Activated CD4-positive, alpha-beta T cell treated with anti-CD3 and anti-CD28 coated beads for 48 hours (primary cell): ENCODE results near the gene MOB2.

Experiments used
- DNase-seq: peaks from one replicate; pipeline ENCODE4 v3.0.0-alpha.2; 2020

MOB2 gene

DNA sequence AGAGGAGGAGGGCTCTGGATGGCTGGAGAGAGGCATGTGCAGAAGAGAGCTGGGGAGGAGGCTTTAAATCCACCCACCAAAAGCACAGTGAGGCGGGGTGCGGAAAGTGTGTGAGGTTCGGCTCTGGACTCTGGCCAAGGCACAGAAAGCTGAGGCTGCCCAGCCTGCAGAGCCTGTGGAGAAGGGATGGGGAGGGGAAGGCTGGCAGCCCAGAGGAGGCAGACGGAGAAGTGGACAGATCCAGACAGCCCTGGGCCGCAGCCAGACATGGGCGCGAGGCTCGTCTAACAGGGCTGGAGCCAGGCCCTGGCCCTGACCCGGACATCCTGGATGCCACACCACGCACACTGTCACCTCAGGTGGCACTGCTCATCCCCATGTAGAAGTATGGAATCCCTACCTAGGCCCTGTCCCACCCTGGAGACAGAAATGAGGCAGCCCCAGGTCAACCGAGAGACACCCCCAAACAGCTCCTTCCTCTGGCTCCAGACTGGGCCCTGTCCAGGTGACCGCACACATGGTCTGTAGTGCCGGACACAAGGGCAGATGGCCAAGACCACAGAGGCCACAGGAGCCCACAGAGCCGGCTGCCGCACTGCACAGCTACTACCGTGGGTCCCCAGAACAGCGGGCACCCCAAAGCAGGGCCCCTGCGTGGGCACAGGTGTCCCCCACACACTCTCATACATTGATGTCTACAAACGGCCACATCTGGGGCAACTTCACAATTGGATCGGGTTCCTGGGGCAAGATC, 16.6 kb upstream of the MOB2 start:
- no peak for DNase-seq

DNA sequence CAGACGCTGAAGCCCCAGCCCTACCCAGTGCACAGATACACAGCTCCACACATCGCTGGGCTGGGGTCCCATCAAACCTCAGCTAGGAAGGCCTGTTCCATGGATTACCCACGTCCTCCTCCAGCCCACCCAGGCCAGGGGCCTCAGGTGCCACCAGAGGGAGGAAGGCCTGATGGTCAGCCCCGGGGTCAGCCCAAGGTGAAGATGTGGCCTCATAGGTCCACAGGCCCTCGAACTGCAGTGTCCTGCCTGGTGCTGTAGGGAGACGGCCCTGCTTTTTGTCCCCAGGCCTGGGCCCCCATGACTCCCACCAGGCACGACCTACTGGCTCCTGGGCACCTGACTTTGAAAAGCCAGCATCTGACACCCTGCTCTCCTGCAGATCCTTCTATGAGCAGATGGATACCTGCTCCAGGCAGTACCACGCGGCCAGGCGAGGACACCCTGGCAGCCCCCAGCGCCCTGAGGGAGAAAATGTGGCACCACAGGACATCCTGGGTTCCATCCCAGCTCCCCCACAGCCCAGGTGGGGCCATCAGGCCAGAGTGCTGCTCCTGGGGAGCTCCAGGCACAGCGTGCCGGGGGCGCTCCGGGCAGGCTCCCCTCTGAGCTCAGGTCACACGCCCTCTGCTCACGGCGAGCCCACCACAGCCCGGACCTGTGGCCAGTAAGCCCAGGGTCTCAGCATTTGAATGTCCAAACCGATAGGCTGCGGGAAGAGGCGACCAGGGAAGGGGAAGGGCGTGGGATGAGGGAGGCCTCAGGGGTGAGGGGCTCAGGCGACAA, 15.8 kb upstream of the MOB2 start:
- no peak for DNase-seq

DNA sequence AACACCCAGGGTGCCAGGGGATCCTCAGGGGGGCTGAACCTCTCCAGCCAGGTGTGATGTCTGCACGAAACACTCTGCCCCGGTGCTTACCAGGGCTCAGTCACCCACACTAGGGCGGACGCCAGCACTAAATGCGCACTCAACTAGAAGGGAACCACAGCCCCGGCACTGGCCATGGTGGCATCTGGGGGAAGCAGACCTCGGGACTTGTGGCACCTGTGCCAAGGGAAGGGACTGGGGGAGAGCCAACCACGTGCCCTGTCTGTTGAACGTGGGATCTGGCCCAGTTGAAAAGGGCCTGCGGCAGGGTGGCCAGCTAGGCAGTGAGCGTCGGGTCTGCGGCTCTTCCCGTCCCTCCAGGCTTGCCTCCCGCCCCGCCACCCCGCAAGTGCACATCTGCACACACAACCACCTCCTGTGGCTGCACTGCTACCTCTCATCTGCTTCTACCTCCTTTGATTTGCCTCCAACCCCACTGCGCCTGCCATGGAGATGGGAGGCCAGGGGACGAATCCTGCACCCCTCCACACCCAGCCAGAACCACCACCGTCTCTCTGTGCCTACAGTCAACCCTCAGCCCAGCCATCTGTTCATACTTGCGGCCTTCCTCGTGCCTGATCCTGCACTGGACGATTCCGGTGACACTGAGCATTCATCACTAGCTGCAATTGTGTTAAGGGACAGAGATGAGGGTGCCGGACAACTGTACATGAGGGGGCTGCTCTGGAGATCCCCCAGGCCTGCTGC, 15.0 kb upstream of the MOB2 start:
- DNase-seq = no peak

DNA sequence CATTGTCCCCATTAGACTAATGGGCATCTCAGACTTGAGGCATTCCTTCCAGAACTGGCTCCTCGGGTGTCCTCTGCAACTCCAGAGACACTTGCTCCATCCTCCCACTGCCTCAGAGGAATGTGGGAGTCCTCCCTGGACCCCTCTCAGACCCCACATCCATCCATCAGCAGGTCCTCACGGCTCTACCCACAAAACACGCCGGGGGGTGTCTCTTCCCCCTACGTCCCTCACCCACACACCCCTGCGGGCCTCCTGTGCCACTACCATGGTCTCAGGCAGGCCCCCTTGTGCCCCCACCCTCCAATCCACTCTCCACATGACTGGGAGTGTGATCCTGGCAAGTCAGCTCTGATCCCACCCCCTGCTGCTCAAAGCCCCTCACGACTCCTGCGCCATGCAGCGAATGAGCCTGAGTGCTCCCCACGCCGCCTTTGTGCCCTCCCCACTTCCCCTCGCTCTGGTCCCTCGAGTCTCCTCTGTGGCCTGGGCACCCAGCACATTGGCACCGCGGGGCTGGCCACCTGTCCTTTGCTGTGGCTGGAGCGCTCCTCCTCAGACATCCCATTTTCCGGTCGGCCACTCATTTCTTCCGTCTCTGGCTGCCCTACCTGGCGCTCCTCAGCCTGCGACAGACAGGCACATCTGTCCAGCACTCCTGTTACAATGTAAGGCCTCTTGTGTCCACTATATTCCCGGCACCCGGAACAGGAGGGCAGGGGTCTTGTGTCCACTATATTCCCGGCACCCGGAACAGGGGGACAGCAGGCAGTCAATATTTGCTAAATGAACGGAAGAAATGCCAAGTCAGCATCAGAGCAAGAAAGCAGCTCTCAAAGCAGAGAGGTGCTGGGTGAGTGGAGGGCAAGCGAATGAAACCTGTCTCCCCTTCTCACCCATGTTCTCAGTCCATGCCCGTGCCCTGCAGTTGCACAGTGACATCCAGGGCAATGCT, 14.2 kb upstream of the MOB2 start:
- no peak for DNase-seq

DNA sequence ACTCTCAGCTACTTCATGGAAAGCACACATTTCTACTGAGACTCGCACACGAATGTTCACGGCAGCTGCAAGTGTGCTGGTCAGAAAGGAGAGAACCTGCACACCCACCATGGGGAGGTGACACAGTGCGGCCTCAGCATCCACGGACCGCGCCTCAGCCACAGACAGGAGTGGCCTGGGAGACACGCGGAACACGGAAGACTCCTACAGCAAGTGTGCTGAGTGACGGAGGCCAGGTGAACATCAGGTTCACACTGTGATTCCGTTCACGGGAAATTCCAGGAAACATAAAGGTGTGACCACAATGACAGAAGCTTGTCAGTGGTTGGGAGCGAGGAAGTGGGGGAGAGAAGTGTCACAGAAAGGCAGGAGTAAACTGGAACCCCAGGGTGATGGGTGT, 13.3 kb upstream of the MOB2 start:
- DNase-seq = no peak

DNA sequence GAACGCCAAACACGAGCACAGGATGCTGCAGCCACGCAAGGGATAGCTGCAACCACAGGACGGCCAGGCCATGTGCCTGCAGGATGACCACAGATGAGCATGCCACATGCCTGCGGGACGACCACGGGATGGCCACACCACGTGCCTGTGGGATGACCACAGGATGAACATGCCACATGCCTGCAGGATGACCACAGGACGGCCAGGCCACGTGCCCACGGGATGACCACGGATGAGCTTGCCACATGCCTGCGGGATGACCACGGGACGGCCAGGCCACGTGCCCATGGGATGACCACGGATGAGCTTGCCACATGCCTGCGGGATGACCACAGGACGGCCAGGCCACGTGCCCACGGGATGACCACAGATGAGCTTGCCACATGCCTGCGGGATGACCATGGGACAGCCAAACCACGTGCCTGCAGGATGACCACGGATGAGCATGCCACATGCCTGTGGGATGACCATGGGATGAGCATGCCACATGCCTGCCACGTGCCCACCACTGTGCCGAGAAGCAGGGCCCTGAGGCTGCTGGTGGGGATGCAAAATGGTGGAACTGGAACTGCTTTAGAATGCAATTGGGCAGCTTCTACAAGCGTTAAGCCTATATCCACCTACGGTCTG, 12.8 kb upstream of the MOB2 start:
- no peak for DNase-seq

DNA sequence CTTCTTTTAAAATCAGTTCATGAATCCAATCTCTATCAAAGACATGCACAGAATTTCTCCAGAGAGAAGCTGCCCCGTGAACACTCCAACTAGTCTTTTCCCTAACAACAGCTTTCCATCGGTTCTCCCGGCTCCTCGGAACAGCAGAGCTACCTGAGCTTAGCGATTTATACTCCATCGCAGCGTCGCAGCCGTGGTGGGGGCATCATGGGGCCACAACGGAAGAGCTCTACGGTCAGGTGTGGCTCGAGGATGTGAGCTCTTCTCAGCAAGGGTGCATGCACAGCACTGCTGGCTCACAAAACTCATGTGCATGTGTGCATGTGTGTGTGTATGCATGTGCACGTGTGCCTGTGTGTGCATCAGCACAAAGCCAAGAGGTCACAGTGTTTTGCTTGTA, 11.7 kb upstream of the MOB2 start:
- DNase-seq = no peak

DNA sequence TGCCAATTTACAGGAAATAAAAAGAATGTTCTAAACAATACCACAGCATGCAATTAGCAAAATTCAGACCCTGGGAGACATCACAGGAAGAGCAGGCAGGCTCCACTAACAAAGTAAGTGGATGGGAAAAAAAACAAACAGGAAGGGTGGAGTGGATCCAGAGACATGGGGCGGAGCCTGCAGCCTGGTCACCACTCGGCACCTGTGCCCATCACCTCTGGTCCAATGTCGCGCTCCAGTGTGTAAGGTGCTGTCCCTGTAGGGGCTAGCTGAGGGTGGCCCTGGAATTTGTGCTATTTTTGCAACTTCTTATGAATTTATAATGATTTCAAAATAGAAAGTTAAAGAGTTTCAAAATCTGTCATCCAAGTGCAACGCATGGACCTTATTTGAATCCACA, 11.0 kb upstream of the MOB2 start:
- DNase-seq = no peak

DNA sequence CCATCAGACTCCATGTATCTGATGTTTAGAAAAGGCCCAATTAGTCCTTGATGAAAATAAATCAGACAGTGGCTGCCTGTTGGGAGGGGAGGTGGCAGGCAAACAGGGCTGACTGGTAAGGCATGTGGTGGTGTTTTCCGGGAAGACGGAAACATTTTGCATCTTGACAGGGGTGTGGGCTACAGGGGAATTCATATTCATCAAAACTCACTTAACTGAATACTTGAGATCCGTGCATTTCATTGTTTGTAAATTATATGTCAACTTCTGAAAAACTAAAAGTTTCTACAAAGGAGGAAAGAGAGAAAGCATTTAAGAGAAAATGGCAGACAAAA, 10.1 kb upstream of the MOB2 start:
- DNase-seq = no peak

DNA sequence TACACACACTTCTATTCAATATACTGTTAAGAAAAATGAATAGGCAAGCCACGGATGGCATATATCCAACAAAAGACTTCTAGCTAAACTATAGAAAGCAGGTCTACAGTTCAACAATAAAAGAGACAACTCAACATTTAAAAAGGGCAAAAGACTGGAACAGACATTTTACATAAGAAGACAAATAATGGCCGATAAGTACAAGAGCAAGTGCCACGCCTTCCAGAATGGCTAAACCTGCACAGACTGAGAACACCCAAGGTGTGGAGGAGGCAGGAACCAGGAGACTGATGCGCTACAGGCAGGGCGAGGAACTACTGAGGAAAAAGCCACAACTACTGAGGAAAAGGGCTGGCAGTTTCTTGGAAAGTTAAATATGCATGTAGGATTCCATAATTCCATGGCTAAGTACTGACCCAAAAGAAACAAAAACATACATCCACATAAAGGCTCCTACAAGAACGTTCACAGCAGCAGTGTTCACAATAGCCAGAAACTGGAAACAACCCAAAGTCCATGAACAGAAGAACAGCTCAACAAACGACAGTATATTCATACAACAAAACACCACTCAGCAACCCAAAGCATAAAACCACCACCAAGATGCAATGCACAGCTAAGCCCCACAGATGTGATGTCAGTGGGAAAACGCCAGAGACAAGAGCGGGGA, 9.6 kb upstream of the MOB2 start:
- no peak for DNase-seq

DNA sequence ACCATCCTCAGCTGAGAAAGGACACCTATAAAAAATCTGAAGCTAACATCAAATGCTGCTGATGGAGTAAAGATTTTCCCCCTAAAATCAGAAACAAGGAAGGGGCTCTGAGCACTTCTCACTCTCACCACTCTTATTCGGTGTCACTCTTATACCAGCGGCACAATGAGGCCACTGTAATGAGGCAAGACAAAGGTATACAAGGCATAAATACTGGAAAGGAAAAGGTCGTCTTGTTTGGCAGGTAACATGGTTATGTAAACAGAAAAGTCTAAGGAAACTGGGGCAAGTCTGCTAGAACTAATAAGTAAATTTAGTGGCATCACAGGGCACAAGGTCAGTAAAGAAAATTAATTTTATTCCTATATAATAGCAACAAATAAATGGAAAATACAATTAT, 8.1 kb upstream of the MOB2 start:
- DNase-seq = no peak

DNA sequence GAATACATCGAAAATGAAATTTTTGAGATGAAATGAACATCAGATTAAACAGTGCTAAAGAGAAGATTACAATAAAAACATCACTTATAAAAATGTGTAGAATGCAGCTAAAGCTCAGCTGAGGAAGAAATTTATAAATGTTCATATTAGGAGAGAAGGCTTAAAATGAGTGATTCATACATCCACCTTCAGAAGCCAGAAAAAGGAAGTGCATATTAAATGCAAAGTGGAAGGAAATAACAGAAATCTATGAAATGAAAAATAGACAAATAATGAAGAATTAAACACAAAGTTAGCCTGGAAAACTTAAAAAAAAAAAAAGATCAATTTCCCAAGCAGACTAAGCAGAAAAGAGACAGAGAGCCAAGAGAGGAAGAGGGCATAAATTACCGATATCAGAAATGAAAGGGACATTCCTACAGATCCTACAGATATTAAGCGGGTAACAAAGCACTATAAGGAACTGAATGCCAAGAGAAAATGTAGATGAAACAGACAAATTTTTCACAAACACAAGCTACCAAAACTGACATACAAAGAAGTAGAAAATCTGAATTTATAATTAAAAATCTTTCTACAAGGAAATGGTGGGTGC, 7.2 kb upstream of the MOB2 start:
- DNase-seq = no peak

DNA sequence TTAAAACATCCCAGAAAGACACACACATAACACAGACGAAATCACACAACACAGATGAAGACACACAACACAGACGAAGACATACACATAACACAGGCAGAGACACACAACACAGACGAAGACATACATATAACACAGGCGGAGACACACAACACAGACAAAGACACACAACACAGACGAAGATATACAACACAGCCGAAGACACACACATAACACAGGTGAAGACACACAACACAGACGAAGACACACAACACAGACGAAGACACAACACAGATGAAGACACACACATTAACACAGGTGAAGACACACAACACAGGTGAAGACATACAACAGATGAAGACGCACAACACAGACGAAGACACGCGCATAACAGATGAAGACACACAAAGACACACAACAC, 4.8 kb upstream of the MOB2 start:
- DNase-seq = no peak

DNA sequence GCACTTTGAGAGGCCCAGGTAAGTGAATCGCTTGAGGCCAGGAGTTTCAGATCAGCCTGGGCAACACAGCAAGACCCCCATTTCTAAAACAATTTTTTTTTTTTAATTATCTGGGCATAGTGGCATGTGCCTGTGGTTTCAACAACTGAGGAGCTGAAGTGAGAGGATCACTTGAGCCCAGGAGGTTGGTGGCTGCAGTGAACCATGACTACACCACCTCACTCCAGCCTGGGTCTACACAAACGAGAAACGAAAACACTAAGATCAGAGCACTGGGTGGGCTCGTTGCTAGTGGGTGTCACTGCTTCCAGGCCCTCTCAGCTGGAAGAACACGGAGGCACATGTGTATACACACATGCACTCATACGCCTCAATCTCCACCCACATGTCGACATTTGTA, 4.1 kb upstream of the MOB2 start:
- DNase-seq = no peak

DNA sequence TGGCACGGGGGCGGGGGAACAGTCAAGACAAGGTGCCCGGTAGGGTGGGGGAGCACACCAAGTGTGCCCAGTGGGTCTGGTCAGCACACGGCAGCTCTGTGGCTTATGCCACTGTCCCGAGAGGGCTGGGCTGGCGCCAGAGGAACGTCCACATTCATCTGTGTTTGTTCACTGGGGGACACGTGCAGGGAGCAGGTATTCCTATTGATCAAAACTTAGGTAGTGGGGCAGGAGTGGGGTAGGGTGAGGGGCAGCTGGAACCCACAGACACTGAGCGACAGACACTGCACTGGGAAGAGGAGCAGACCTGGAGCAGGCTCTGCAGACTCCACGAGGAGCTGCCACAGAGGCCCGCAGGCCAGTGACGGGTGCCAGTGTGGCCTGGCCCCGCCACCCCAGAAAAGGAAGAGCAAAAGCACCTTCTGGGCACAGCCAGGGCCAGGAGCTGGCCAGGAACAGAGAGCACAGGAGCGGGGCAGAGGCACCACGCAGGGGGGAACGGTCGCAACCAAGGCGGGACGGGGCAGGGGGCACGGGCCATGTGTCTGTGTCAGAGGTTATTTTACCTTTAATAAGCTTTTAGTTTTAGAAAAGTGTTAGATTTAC, 2.1 kb upstream of the MOB2 start:
- no peak for DNase-seq

DNA sequence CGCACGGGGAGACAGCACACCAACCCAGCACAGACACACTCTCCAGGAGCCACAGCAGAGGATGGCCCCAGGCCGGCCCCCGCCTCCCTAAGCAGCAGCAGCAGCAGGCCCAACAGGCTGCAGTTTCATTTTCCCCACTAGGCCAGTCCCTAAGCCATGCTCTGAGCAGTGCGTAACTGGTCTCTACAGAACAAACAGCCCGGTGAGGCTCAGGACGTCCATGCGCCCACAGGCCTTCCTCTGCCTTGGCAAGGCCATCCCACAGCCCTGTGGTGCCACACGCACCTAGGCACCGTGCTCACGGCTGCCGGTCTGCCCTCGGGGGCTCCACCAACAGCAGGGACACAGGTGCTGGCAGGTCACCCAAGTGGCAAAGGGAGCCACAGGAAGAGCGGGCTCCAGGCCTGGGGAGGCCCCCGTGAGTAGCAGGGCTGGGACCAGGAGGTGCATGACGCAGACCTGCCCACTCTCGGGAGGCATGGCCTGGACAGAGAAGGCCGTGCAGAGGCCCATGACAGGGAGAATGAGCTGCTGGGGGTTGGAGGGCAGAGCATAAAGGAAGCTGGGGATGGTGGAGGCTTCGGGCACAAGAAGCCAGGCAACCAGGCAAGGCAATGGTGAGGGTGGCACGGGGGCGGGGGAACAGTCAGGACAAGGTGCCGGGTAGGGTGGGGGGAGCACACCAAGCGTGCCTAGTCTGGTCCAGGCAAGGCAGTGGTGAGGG, 1.4 kb upstream of the MOB2 start:
- DNase-seq = no peak

DNA sequence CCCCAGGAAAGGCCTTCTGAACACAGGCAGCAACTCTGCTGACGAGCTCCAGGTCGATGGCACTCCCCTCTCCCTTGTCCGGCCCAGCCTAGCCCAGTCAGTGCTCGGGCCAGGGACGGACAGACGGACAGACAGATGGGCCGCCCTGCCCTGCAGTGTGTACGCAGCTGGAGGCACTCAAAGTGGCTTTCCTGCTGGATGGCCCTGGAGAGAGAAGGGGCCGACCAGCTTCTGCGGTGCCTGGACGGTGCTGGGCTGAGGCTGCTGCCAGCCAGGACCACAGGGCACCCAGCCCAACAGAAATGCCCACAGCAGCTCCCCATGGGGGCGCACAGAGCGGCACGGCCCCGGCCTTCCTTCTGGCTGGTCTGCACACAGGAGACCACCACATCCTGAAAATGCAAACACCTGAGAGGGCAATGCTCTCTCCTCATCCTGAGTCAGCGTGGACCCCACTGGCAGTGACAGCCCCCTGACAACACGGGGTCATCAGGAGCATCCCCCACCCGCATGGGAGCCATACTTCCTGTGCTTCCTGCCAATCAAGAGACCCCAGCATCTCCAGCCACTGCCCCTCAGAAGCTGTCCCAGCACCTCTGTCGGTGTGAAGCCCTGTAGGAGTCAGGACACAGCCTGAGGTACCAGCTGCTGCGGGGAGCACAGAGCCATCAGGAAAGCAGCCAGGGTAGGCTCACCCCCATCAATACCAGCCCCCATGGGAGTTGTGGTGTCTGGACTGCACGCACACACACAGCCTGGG, 692 bp upstream of the MOB2 start:
- no peak for DNase-seq

DNA sequence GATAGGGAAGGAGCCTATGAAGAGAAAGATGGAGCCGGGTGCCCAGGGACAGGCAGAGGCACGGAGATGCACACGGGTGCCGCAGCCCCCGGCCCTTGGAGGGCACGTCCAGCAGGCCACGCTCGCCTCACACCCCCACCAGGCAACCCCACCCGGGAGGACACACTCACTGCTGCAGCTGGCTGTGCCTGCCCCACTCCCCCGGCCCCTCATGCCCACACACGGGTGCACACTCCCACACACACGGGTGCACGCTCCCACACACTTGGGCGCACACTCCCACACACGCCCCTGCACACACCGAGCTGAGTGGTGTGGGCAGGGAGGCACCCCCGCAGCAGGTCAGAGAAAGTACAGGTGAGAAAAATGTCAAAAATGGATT, 1.1 kb downstream of the MOB2 start:
- no peak for DNase-seq

DNA sequence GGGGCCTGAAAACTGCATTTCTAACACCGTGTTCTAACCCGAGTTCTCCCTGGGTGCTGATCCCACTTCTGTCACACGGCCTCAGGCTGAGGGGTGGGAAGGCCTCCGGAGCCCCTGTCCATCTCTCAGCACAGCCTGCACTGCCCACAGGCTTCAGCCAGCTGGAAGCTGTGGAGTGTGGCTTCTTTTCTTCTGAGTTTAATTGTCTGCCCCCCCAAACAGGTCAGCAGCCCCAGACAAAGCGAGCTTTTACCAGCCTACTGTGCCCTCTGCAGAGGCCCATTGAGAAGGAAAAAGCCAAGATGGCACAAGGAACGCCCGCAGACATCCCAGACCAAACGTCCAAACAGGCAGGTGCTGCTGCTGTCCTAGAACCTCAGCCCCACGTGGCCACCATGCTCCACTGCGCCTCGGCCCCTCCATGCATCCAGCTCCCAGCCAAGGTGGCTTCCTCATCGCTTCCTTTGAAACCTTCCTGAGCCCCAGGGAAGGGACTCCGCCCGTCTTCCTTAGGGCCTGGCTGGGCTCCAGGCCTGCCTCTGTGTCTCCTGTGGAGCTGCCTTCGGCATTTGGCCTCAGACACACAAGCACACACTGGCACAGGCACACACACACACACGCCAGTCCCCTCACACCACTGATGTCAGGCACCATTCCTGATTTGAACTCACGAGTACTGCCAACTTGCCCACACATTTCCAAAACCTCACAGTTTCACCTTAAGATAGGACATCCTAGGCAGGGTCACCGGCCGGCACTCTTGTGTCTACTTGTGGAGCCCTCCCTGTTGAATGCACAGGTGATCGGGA, 1.7 kb downstream of the MOB2 start:
- no peak for DNase-seq
